IMR-90 (cell line): ENCODE data around the gene FAM193A. TPM values are rescaled to one million over a fixed set of nuclear protein-coding genes. Genes with fewer than 3 reads are reported as not detected.

Experiments used
- ATAC-seq: fragments of 200-7000 bp; cut with Tn5 transposase; 2 replicates; pipeline ENCODE4 v1.9.1; 2020; ENCODE audit warnings: low read depth, mild to moderate bottlenecking, moderate library complexity
- BruUV-seq: library from RNA; stranded (reverse); fragments of 400-500 nt; replicated peaks from 2 replicates; lab custom pipeline; 2021; lab: Mats Ljungman, UMichigan
- CTCF ChIA-PET: fragments of 300-600 bp; formaldehyde crosslinking; extraction: SDS; loops from one replicate; lab custom pipeline; 2021; ENCODE audit warnings: antibody characterized with exemption; lab: Yijun Ruan, JAX
- POLR2A ChIA-PET: fragments of 300-600 bp; sonication (Branson Sonifier 250); formaldehyde crosslinking; loops from one replicate; lab custom pipeline; 2022; ENCODE audit warnings: antibody characterized with exemption; ENCODE audit not compliant: unreplicated experiment; lab: Charles Lee
- DNase-seq: peaks from one replicate; pipeline ENCODE4 v3.0.0; 2013
- H2AFZ ChIP-seq: replicated peaks from 2 replicates; pipeline ENCODE3; 2013; ENCODE audit warnings: low read length, mild to moderate bottlenecking; ENCODE audit not compliant: poor library complexity
- H2AK5ac ChIP-seq: 2 replicates; pipeline ENCODE4 v1.6.1; 2013; ENCODE audit warnings: low read depth, low read length, inconsistent platforms
- H2AK9ac ChIP-seq: replicated peaks from 2 replicates; pipeline ENCODE3; 2013; ENCODE audit warnings: mild to moderate bottlenecking, low read depth, low read length, moderate library complexity; ENCODE audit not compliant: poor library complexity
- H2BK120ac ChIP-seq: 2 replicates; pipeline ENCODE4 v1.6.1; 2013; ENCODE audit warnings: low read depth, low read length, inconsistent platforms
- H2BK15ac ChIP-seq: 3 replicates; pipeline ENCODE4 v1.6.1; 2013; ENCODE audit warnings: low read depth, low read length, inconsistent platforms
- H2BK20ac ChIP-seq: 2 replicates; pipeline ENCODE4 v1.6.1; 2013; ENCODE audit warnings: low read depth, mild to moderate bottlenecking, inconsistent platforms, low read length, moderate library complexity
- H2BK5ac ChIP-seq: 2 replicates; pipeline ENCODE4 v1.6.1; 2013; ENCODE audit warnings: mild to moderate bottlenecking, low read depth, low read length, inconsistent platforms; ENCODE audit not compliant: poor library complexity, severe bottlenecking
- H3K14ac ChIP-seq: replicated peaks from 2 replicates; pipeline ENCODE4 v1.6.1; 2013; ENCODE audit warnings: low read depth, low read length, inconsistent platforms
- H3K18ac ChIP-seq: 2 replicates; pipeline ENCODE4 v1.6.1; 2013; ENCODE audit warnings: low read depth, low read length, control low read depth
- H3K23ac ChIP-seq: 2 replicates; pipeline ENCODE4 v1.6.1; 2013; ENCODE audit warnings: low read depth, low read length, inconsistent platforms
- H3K27ac ChIP-seq: 2 replicates; pipeline ENCODE4 v1.5.1; 2013; ENCODE audit warnings: mild to moderate bottlenecking, control low read depth, low read length; ENCODE audit not compliant: insufficient read depth
- H3K27me3 ChIP-seq: 2 replicates; pipeline ENCODE4 v1.6.1; 2013; ENCODE audit warnings: low read length; ENCODE audit not compliant: control insufficient read depth, insufficient read depth
- H3K36me3 ChIP-seq: 2 replicates; pipeline ENCODE4 v1.6.1; 2013; ENCODE audit warnings: low read length, mixed read lengths; ENCODE audit not compliant: control insufficient read depth, insufficient read depth
- H3K4ac ChIP-seq: 2 replicates; pipeline ENCODE4 v1.6.1; 2013; ENCODE audit warnings: low read depth, low read length, inconsistent platforms
- H3K4me1 ChIP-seq: 2 replicates; pipeline ENCODE4 v1.6.1; 2013; ENCODE audit warnings: low read length, mixed read lengths; ENCODE audit not compliant: control insufficient read depth, insufficient read depth
- H3K4me2 ChIP-seq: 2 replicates; pipeline ENCODE4 v1.6.1; 2013; ENCODE audit warnings: low read depth, mild to moderate bottlenecking, control low read depth, low read length, moderate library complexity
- H3K4me3 ChIP-seq: 2 replicates; pipeline ENCODE4 v1.5.1; 2013; ENCODE audit warnings: low read depth, mild to moderate bottlenecking, control low read depth, low read length, moderate library complexity; ENCODE audit not compliant: insufficient read depth
- H3K56ac ChIP-seq: 2 replicates; pipeline ENCODE4 v1.6.1; 2013; ENCODE audit warnings: low read length, inconsistent platforms; ENCODE audit not compliant: insufficient read depth; ENCODE audit errors: extremely low read depth
- H3K79me1 ChIP-seq, 2 experiments: 2 replicates each; pipeline ENCODE4 v1.6.1; 2013; ENCODE audit warnings: low read length in 2 of 2, inconsistent platforms in 1 of 2, low read depth in 1 of 2
- H3K9ac ChIP-seq: 2 replicates; pipeline ENCODE4 v1.6.1; 2013; ENCODE audit warnings: low read depth, low read length, control low read depth
- H3K9me1 ChIP-seq: 2 replicates; pipeline ENCODE4 v1.6.1; 2013; ENCODE audit warnings: low read length, inconsistent platforms; ENCODE audit not compliant: insufficient read depth
- H3K9me3 ChIP-seq: 2 replicates; pipeline ENCODE4 v1.6.1; 2013; ENCODE audit warnings: low read length; ENCODE audit not compliant: control insufficient read depth, insufficient read depth
- H4K20me1 ChIP-seq: 2 replicates; pipeline ENCODE4 v1.6.1; 2013; ENCODE audit warnings: low read length, inconsistent platforms; ENCODE audit not compliant: insufficient read depth
- H4K5ac ChIP-seq: 2 replicates; pipeline ENCODE4 v1.6.1; 2013; ENCODE audit warnings: mild to moderate bottlenecking, low read depth, low read length, control low read depth
- H4K8ac ChIP-seq, 2 experiments: 2 replicates each; pipeline ENCODE4 v1.6.1; 2013; ENCODE audit warnings: low read depth in 2 of 2, low read length in 2 of 2, control low read depth in 1 of 2, inconsistent platforms in 1 of 2
- H4K91ac ChIP-seq: 2 replicates; pipeline ENCODE4 v1.6.1; 2013; ENCODE audit warnings: low read depth, low read length, inconsistent platforms; ENCODE audit not compliant: insufficient read depth
- BHLHE40 ChIP-seq: fragments of 150-350 bp; IDR thresholded peaks from 2 replicates; pipeline ENCODE4 v1.6.1; 2016; ENCODE audit warnings: mild to moderate bottlenecking, low read depth, low read length
- CEBPB ChIP-seq: IDR thresholded peaks from 2 replicates; pipeline ENCODE4 v1.6.1; 2012; ENCODE audit warnings: low read depth, low read length, improper control_type of control experiment
- CHD1 ChIP-seq: IDR thresholded peaks from 2 replicates; pipeline ENCODE4 v1.6.1; 2012; ENCODE audit warnings: low read depth, low read length, improper control_type of control experiment
- CTCF ChIP-seq: conservative IDR thresholded peaks from 2 replicates; pipeline ENCODE4 v1.5.1; 2012; ENCODE audit warnings: mild to moderate bottlenecking, low read depth, low read length, improper control_type of control experiment
- ELK1 ChIP-seq: fragments of 150-350 bp; IDR thresholded peaks from 2 replicates; pipeline ENCODE4 v1.6.1; 2016; ENCODE audit warnings: low read depth, mild to moderate bottlenecking, low read length, moderate library complexity, borderline replicate concordance
- FOS ChIP-seq: fragments of 150-350 bp; IDR thresholded peaks from 2 replicates; pipeline ENCODE4 v1.6.1; 2016; ENCODE audit warnings: low read depth, low read length
- MAFK ChIP-seq: IDR thresholded peaks from 2 replicates; pipeline ENCODE4 v1.6.1; 2012; ENCODE audit warnings: low read depth, low read length, improper control_type of control experiment
- MAZ ChIP-seq: IDR thresholded peaks from 2 replicates; pipeline ENCODE4 v1.6.1; 2012; ENCODE audit warnings: low read depth, mild to moderate bottlenecking, low read length, improper control_type of control experiment, moderate library complexity, borderline replicate concordance
- NFE2L2 ChIP-seq: fragments of 150-350 bp; IDR thresholded peaks from 2 replicates; pipeline ENCODE4 v1.6.1; 2016; ENCODE audit warnings: low read depth, mild to moderate bottlenecking, low read length
- POLR2A ChIP-seq: IDR thresholded peaks from 2 replicates; pipeline ENCODE4 v1.6.1; 2012; ENCODE audit warnings: mild to moderate bottlenecking, low read depth, low read length
- RAD21 ChIP-seq: IDR thresholded peaks from 2 replicates; pipeline ENCODE4 v1.6.1; 2012; ENCODE audit warnings: low read length, improper control_type of control experiment
- RCOR1 ChIP-seq: IDR thresholded peaks from 2 replicates; pipeline ENCODE4 v1.6.1; 2012; ENCODE audit warnings: mild to moderate bottlenecking, low read length, improper control_type of control experiment; ENCODE audit not compliant: insufficient replicate concordance
- RFX5 ChIP-seq: IDR thresholded peaks from 2 replicates; pipeline ENCODE4 v1.8.0; 2012; ENCODE audit warnings: low read depth, mild to moderate bottlenecking, low read length, moderate library complexity
- SMC3 ChIP-seq: fragments of 150-350 bp; IDR thresholded peaks from 2 replicates; pipeline ENCODE4 v1.6.1; 2016; ENCODE audit warnings: low read depth, mild to moderate bottlenecking, antibody characterized with exemption, low read length, moderate library complexity
- USF2 ChIP-seq: fragments of 150-350 bp; IDR thresholded peaks from 2 replicates; pipeline ENCODE4 v1.6.1; 2017; ENCODE audit warnings: mild to moderate bottlenecking, antibody characterized with exemption, low read length, low read depth
- WGBS, 2 experiments: methylation state at CpG; one replicate each; pipeline versions ENCODE4 v1.1.5 to v1.1.7; 2013; ENCODE audit warnings: missing lambda C conversion rate in 2 of 2; ENCODE audit not compliant: insufficient read length in 1 of 2; ENCODE audit errors: extremely low coverage in 2 of 2; 5-methylcytosine and 5-hydroxymethylcytosine counted together
- dilution Hi-C: fragments of 300-500 bp; cut with HindIII; formaldehyde crosslinking; loops from one replicate; pipeline ENCODE4 v1.14.3; 2018; ENCODE audit warnings: low sequenced_read_pairs; ENCODE audit not compliant: unreplicated experiment
- in situ Hi-C: fragments of 300-500 bp; cut with MboI; formaldehyde crosslinking; loops from 3 replicates; pipeline ENCODE4 v1.14.3; 2019; ENCODE audit warnings: low sequenced_read_pairs, inconsistent platforms, mixed read lengths
- intact Hi-C: fragments of 100-400 bp; cut with micrococcal nuclease; formaldehyde crosslinking; loops from 2 replicates; pipeline ENCODE4 v1.10.0; 2022
- polyA plus RNA-seq, 3 experiments: library from polyadenylated mRNA; depleted of rRNA; stranded (reverse); fragments of >200 nt; gene quantifications; 2 replicates each; pipeline ENCODE4 v1.2.3, GENCODE V29; 2012; ENCODE audit warnings: low replicate concordance in 1 of 3
- total RNA-seq: library from RNA; depleted of rRNA; stranded (reverse); fragments of >200 nt; gene quantifications from 2 replicates; pipeline ENCODE4 v1.2.3, GENCODE V29; 2012

Gene FAM193A
- total and polyA plus RNA-seq, 2 of the 4 experiments (the other 2 are of a cell fraction) = 6.8 to 11.0 TPM

- in situ Hi-C loops = loop anchor here (25.0 kb wide), 1 partner anchor 280 kb away; no protein-coding TSS in a partner anchor
- Histone ChIP-seq H2AK5ac (no peak overlapping the region), H3K4me1 (peaks cover 8% of the 10 kb centered on the region), H3K56ac (no peak overlapping the region), H3K23ac (no peak overlapping the region), H3K27me3 (no peaks in the 10 kb centered on the region), H3K4me3 (no peak overlapping the region), H3K27ac (no peak overlapping the region), H2BK20ac (no peak overlapping the region), H3K79me1 (peaks cover 20 to 33% of the 10 kb centered on the region in 2 experiments), H2AFZ (peak overlapping the region; percentile 65), H4K20me1 (peaks cover 9% of the 10 kb centered on the region), H3K9me3 (no peaks in the 10 kb centered on the region), H3K9ac (no peak overlapping the region), H4K5ac (no peak overlapping the region), H3K14ac (no peak overlapping the region), H3K4me2 (no peak overlapping the region), H2BK15ac (no peak overlapping the region), H3K9me1 (peaks cover 16% of the 10 kb centered on the region), H3K4ac (no peak overlapping the region), H4K91ac (no peak overlapping the region), H2BK5ac (no peak overlapping the region), H2AK9ac (peak overlapping the region; percentile 68), H2BK120ac (no peak overlapping the region), H4K8ac (no peak overlapping the region), H3K36me3 (peaks cover 2% of the 10 kb centered on the region; the same call in 1 of the 2 replicates), H3K18ac (no peak overlapping the region)
- TF ChIP-seq MAZ = no peak
- no peak for TF ChIP-seq CEBPB
- no peak for TF ChIP-seq RAD21
- no peak for TF ChIP-seq CTCF
- TF ChIP-seq ELK1 = no peak
- TF ChIP-seq USF2 = no peak
- no peak for TF ChIP-seq MAFK
- TF ChIP-seq FOS = no peak
- TF ChIP-seq SMC3 = no peak
- TF ChIP-seq NFE2L2 = no peak
- no peak for TF ChIP-seq POLR2A
- TF ChIP-seq BHLHE40 = no peak
- no peak for TF ChIP-seq CHD1
- TF ChIP-seq RCOR1 = no peak
- TF ChIP-seq RFX5 = no peak
- WGBS, 2 experiments = no CpG with 5 or more reads among the region's 3 CpGs
- intact Hi-C loops = no loop called here
- ChIA-PET CTCF (no interaction called here), POLR2A (no interaction called here)
- DNase-seq (no peak), ATAC-seq (no peak)
- no TSS peak for BruUV-seq
- dilution Hi-C loops = no loop called here
Observed at GRCh38 chr4:2757426-2757825, 221.0 kb downstream of the FAM193A start.
